CD4-positive, alpha-beta T cell treated with Interleukin-4 for 1 hour (primary cell): ENCODE measurements around the gene KCNA5.

Source experiments
- DNase-seq, 2 donors: peaks; one replicate each; pipeline ENCODE4 v3.0.0-alpha.2; 2020 to 2022

The KCNA5 gene

DNA sequence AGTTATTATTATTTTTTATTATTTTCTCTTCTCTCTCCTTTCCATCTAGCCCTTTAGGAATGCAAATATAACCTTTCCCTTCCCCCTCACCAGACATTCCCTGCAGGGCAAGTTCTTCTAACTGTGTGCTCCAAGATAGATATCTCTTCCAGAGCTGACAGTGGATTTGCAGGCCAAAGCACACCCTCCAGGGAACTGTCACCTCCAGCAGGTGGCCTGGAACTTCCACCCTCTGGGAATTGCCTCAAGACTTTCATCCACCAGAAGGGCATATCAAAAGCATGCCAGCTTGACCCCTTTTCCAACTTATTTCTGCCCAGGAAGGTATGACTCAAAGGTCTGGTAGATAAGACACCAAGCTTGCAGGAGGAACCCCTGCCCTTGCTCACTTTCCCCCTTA lies 13.6 kb upstream of the KCNA5 start:
- no peak for DNase-seq

DNA sequence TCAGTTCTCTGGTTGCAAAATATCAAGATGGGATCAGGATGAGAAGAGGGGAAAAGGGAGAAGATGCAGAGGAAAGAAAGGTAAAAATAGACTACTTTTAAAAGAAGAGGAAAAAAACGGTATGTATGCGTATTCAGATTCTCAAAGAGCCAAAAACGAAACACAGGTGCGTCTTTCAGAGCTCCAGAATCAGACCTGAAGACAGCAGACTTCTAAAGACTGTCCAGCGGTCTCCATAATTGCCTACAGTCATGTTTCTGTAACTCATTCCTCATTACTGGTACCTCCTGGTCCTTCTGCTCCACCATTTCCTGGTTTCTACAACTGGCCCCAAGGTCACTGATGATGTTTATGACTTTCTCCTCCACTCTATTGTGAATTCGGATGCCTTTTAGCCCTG lies 12.4 kb upstream of the KCNA5 start:
- DNase-seq = no peak

DNA sequence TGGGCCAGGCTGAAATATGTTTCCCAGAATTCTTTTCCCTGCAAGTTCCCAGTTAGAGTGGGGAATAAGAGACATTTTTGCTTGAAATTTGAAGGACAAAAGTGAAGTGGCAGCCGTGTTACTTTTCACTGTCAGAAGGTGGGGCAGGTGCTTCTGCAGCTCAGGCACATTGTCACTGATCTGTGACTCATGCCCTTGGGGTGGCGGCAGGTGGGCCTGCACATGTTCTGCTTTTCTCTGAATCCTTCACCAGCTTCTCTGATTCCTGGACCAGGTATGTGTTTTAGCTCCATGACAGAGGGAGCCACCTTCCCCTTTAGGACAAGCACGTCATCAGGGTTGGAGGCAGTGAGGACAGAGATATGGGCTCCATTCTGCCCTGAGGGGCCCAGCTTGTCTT lies 11.7 kb upstream of the KCNA5 start:
- DNase-seq = no peak

DNA sequence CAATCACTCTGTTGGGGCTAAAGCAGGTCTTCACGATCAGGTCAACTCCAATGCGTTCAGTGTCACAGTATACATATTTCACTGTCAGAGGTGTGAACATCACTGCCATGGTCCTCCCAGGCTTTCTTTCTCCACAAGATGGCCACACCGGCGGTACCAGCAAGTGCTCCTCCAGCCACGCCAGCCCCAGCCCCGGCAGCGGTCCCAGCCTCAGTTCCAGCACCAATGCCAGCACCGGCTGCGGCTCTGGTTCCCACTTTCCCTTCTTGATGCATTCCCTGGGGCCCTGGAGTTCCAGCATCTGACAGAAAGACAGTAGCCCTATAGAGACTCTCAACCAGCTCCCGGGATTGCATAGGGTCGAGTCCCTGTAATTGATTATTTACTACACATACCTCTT lies 10.9 kb upstream of the KCNA5 start:
- no peak for DNase-seq

DNA sequence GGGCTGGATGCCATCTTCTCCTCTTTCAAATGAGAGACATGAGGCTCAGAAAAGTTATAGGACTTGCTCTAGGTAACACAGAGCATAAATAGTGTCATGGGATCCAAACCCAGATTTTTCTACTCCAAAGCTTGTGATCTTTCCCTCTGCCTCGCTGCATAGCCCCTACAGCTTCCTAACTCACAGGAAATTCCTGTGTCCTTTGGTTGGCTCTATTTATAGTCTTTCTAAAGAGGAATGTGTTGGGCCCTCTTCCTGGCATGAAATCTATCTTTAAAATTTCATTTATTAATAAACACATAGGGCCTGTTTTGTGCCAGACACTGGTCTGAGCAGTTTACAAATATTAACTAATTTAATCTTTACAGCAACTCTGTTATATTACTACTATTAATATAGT lies 9.8 kb upstream of the KCNA5 start:
- DNase-seq = no peak

DNA sequence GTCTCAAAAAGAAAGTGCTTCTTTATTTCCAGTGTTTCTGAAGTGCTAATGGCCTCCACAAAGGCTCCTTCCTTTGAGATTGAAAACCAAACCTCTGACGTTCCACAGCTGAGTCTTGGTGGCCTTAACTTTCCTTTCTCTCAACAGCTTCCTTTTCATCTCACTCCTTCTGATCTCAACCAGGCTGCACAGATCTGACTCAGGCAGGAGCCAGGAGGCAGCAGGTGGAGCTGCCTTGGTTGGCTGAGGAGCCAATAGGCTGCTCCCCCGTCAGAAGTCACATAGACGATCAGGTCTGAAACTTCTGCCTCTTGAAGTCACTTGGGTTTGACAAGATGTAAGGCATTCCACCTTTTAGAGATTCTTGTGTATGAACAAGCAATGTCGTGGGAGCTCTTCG lies 9.1 kb upstream of the KCNA5 start:
- no peak for DNase-seq

DNA sequence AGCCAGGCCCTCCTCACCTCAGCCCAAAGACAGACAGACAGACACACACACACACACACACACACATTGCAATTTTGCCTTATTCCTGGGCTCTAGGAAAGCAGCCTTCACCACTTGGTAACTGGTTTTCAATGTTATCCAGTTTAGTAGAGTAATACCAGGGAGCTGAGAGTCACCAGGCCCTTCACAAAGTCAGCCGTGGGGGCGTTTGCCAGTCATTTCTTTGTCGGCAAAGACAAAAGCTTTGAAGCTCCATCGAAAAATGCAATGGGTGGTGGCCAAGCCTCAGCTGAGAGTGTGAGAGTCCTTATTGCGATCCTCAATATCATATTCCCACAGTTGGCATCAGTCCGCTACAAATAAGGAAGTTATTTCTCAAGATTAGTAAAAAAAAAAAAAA lies 8.1 kb upstream of the KCNA5 start:
- DNase-seq = no peak

DNA sequence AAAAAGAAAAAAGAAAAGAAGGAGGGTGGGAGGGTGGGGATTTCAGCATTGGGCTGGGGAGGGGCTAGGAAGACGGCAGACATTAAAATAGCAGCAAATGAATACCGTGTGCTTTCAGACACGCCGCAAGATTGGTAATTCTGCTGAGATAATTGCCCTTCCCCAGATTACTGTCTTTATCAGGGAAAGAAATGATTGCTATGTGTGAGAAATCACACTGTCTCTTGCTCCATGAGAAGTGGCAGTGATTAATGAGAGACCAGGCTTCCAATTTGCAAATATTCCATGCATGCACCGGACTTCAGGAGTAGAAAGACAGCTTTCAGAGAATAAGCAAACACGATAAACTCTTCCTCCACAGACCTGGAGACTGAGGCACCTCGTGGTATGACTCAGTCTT lies 7.6 kb upstream of the KCNA5 start:
- no peak for DNase-seq

DNA sequence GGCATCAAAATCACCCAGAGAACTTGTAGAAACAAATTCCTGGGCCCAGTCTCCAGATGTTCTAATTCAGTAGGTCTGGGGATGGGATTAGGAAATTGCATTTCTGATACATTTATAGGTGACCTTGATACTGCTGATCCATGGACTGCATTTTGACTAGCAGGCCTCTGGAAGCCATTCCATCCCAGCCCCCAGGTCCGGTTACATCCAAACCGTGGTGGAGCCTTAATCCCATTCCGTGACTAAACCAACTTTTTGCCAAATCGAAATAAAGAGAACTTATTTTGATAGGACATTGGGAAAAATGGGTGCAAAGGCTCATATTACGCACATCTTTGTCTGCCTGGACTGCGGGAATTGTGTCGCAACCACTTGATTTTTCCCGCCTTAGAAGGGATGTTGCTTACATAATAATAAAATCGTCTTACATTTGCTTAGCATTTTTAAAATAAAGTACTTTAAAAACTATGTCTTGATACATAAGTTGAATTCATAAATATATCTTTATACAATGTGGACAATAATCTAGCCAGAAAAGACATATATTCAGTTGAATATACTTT lies 5.8 kb upstream of the KCNA5 start:
- DNase-seq = no peak

DNA sequence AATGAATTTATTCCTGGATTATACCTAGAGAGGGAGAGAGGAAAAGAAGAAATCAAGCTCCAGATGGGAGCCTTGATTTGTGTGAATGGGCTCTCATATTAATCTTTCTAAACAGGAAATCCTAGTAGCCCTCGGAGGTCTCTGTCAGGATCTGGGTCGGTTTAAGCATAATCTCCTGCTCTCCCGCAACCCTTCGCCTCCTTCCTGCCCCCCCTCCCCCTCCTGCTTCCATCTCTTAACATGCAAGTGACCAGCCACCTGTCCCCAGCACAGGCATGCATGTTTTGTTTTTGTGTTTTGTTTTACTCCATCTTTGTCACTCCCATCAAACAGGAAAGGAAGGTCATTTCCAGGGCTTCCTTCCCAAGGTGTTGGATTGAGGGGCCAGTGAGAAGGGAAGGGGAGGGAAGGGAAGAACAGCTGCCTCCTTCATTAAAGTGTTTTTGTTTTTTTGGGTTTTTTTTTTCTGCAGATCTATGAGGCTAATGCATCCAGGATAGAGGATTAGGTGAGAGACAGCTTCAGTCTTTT lies 4.8 kb upstream of the KCNA5 start:
- no peak for DNase-seq

DNA sequence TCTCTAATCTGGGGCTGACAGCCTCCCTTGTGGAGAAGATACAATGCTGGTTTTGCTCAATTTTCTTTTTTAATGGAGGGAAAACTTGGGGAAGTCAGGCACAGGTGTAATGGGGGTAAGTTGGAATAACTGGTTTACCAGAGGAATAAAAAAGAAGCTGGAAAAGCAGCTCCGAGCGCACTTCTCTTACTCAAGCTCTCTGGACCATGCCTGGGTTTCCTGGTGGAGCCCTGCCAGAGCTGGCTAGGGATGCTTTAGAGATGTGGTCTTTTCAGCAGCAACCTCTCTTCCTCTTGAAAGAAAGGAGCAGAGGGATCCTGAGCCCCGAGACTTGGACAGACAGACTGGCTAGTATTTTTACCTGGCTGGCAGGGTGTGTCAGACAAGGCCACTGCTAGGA lies 3.9 kb upstream of the KCNA5 start:
- no peak for DNase-seq

DNA sequence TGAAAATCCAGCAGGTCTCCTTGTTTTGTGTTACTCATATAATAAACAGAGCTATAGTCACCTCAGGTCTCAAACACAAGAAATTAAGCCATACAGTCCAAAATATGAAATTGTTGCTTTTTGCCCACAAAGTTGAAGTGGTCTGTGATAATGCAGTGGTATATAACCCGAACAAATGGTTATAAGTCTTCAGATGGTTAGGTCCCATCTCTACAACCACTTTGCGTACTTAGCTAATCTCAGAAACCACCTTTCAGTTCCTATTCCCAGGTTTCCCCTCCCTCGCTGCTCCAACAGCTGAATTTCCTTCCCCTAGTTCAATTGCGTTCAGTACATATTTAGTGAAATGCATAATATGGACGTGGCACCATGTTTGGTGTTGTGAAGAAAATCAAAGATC lies 3.3 kb upstream of the KCNA5 start:
- no peak for DNase-seq

DNA sequence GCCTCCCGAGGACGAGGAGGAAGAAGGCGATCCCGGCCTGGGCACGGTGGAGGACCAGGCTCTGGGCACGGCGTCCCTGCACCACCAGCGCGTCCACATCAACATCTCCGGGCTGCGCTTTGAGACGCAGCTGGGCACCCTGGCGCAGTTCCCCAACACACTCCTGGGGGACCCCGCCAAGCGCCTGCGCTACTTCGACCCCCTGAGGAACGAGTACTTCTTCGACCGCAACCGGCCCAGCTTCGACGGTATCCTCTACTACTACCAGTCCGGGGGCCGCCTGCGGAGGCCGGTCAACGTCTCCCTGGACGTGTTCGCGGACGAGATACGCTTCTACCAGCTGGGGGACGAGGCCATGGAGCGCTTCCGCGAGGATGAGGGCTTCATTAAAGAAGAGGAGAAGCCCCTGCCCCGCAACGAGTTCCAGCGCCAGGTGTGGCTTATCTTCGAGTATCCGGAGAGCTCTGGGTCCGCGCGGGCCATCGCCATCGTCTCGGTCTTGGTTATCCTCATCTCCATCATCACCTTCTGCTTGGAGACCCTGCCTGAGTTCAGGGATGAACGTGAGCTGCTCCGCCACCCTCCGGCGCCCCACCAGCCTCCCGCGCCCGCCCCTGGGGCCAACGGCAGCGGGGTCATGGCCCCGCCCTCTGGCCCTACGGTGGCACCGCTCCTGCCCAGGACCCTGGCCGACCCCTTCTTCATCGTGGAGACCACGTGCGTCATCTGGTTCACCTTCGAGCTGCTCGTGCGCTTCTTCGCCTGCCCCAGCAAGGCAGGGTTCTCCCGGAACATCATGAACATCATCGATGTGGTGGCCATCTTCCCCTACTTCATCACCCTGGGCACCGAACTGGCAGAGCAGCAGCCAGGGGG lies 979 bp downstream of the KCNA5 start:
- DNase-seq = no peak

DNA sequence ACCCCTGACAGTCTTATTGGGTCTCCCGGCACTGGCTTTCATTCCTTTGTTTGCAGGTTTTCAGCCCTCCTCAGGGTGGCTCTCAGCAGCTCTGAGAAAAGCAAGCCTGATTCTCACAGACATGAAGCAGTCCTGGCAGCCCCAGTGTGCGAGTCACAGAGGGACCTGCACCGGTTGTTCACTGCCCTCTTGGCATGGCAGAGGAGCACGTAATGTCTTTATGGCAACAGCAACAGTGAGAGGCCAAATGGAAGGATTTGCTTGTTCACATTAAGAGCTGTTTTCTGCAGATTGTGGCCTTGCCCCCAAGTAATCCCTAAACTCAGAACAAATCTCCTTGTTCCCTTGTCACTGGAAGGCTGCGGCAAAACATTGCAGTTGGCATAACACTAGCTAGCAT lies 3.4 kb downstream of the KCNA5 start:
- DNase-seq = no peak

DNA sequence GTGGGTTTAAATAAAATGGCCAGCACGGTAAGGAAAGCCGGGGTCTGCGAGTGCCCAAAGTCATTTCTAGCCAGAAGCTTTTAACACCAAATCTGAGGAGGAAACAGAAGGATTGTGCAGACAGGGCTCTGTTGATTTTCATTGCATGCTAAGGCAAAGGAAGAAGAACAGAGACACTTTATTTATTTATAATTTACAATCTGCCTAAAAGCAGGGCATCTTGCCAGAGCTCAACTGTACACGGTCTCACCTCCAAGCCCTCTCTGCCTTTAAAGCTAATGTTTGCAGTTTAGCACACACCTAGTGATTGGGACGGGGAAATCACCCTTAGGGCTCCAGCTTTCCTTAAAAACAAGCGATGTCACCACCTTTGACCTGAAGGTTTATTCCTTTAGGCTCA lies 4.0 kb downstream of the KCNA5 start:
- DNase-seq = no peak

DNA sequence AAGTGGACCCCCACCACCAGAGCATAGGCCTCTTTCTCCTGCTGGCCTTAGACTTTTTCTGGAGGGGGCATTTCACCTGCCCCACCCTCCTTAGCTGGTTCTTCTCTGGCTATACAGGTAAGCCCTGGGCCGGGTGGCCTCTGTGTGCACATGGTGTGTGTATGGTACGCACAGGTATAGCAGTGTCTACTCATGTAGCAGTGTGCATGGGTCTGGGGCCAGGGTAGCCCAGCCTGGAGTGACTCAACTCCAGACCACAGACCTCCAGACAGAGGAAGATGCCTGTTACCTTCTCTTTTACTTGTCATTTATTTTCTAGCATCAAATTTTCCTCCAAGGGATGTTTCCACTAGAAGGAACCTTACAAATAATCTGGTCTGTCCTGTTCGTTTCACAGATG lies 6.9 kb downstream of the KCNA5 start:
- DNase-seq = no peak

DNA sequence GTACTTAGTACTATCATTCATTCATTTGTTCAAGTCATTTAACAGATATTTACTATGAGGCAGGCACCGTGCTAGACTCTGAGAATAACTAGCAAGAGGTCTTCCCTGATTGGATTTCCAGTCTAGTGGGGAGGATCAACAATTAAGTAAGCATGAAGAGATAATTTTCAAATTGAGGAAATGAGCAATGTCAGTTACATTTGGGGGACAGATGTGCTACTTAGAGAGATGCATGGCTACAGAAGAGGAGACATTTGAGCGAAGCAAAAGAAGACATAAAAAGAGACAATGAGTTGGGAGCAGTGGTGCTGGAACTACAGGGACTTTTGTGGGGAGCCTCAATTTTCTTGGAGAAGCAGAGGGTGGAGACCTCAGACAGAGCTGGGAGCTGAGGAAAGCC lies 7.7 kb downstream of the KCNA5 start:
- DNase-seq = no peak

DNA sequence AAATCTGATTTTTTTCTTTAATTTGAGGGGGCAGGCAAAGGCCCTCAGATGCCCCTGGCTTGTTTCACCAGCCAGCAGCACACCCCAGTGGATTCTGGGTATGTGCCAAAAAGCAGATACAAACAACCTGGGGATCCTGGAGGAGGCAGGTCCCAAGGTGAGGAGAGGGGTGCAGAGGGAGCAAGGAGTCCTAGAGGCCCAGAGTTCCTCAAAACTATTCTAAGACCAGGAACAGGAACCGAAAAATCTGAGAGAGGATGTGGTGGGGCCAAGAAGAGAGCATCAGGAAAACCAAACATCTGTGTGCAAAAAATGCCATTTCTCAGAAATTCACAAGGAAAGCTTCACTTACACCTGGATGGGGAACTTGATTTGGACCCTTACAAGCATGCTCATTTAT lies 8.2 kb downstream of the KCNA5 start:
- no peak for DNase-seq

DNA sequence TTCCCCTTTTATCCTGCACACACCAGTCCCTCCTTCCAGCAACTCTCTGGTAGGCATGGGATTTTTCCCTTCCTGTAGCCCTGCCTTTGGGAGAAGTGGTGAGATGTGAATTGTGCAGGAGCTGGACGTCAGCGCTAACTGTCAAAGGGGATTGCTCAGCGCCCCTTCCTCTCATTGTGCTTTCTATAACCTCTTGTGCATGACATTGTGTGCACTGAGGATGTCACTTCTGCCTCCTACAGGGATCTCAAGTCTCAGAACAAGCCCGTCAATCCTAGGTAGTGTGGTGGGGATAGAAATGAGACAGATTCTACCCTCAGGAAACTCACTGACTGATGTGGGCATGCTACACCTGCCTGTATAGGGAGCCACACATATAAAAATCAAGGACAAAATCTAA lies 8.7 kb downstream of the KCNA5 start:
- DNase-seq = no peak

DNA sequence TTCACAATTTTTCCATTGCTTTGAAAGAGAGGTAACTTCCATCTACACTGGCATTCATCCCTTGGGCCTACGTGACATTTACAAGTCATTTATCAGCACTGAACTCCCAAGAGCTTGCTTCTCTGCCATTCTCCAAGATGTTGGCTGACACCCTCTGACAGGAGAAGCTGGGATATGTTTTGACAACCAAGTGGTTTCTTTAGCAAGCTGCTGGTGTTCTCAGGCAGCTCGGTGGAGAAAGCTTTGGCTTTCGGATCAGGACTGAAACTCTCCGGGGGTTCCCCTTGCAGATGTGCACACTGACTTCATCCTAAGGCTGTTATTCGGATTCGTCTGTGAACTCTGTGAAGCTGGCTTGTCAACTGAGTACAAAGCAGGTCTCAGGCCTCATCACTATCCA lies 15.7 kb downstream of the KCNA5 start:
- DNase-seq = no peak

DNA sequence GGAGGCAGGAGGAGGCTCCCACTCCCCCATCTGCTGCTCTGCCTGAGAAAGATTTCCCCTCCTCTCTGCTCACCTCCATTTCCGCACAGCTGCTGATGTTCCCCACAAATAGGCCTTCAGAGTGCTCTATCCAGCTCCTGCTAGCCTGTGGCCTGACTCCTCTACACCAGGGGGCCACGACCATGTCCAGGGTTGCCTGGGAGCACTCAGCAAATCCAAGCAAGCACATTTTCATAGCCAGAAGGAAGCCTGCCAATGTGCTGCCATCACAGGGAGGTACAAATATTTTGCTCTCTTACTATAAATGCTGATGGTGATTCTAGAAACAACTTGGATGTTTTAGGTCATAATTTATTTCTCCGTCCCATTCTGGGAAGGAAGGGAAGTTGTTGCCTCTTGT lies 17.3 kb downstream of the KCNA5 start:
- no peak for DNase-seq

DNA sequence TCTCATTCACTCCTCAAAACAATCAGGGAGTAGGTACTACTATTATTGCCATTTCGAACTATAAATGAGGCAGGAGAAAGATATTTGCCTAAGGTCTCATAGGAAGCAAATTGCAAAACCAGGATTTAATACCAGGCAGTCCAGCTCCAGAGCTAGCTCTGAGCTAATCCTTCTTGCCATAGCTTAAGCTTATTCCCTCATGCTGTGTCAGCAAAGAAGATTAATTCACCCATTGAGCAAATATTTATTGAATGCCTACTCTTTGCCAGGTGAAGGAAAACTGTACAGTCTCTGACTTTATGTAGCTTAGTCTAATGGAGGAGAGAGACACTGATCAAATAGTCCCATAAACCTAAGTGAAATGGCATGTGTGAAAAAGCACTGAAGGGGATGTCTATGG lies 19.5 kb downstream of the KCNA5 start:
- DNase-seq = no peak

DNA sequence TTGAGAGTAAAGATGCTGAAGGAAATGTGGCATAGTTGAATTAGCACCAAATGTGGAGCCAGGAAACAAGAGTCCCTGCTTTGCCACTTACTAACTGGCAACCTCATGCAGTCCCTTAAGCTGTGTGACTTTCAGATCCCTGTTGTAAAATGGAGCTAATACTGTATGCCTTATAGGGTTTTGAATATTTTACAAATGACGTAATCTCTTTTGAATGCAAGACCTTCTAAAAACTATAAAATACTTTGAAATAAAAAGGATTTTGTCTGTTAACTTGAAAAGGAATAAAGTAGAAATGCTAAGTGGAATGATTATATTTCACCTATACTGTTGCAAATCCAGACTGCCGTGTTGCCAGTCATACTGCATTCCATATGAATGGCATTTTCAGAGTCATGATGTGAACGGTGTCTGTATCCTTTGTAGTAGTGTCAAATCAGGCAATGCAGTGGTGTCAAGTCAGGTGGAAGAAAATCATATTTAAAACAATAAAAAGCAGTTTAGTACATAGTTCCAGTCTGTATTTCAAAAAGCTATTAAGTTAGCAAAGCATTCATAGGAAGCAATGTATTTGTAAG lies 21.3 kb downstream of the KCNA5 start:
- no peak for DNase-seq

DNA sequence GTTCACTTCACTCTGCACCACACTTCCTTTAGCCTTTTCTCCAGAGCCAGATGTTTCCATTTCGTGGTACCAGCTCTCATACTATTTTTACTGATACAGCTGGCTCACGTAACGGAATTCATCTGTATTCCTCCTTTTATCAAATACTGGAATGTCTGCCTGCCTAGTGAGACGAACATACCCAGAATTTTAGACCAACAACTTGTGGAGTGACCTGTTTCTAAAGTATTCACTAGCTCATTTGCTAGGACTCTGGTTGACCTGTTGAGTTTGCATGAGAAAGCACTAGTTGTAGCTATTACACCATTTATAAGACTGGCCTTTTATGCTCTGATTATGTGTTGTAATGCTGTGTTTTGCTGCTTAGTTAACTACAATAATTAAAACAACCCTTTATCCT lies 22.6 kb downstream of the KCNA5 start:
- no peak for DNase-seq
